ENCODE results near the gene CAPN8. TPM values are rescaled to one million over a fixed set of nuclear protein-coding genes. Genes with fewer than 3 reads are reported as not detected.

CAPN8 gene
- total and polyA plus RNA-seq, 10 donors = 0.08 to 0.73 TPM; not detected in 8

- DNase-seq = no peak
- intact Hi-C loops (cut with DNase I; ENCODE audit: low total_unique reads) = no loop called here
- H3K4me3 ChIP-seq = no peak overlapping the region
- 0 to 17% (median 2%) methylated on average over 1 of the region's 1 CpG; no CpG with 5 or more reads in 1 of the 5 donors for WGBS, 5 donors
- H3K27me3 ChIP-seq (replicated peaks in 1 of 7) = no peaks in the 10 kb centered on the region
- no peaks in the 10 kb centered on the region for H3K9me3 ChIP-seq
- no peaks in the 10 kb centered on the region for H3K4me1 ChIP-seq
- TF ChIP-seq POLR2A (IDR thresholded peaks at IDR 0.05) (no peak), POLR2AphosphoS5 (IDR thresholded peaks at IDR 0.05) (no peak)
- TF ChIP-seq, protein P1, sequence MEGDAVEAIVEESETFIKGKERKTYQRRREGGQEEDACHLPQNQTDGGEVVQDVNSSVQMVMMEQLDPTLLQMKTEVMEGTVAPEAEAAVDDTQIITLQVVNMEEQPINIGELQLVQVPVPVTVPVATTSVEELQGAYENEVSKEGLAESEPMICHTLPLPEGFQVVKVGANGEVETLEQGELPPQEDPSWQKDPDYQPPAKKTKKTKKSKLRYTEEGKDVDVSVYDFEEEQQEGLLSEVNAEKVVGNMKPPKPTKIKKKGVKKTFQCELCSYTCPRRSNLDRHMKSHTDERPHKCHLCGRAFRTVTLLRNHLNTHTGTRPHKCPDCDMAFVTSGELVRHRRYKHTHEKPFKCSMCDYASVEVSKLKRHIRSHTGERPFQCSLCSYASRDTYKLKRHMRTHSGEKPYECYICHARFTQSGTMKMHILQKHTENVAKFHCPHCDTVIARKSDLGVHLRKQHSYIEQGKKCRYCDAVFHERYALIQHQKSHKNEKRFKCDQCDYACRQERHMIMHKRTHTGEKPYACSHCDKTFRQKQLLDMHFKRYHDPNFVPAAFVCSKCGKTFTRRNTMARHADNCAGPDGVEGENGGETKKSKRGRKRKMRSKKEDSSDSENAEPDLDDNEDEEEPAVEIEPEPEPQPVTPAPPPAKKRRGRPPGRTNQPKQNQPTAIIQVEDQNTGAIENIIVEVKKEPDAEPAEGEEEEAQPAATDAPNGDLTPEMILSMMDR (IDR thresholded peaks at IDR 0.05 in 8 of 11, conservative IDR thresholded peaks at IDR 0.05 in 3 of 11) = no peak
- H3K36me3 ChIP-seq = no peaks in the 10 kb centered on the region
- H3K27ac ChIP-seq = no peak overlapping the region
Observed at GRCh38 chr1:223611936-223612335, 53.6 kb downstream of the CAPN8 start.

- Histone ChIP-seq H3K36me3 (no peaks in the 10 kb centered on the region), H3K4me3 (no peak overlapping the region), H3K27ac (no peak overlapping the region), H3K9me3 (no peaks in the 10 kb centered on the region), H3K27me3 (replicated peaks in 1 of 7) (no peaks in the 10 kb centered on the region), H3K4me1 (no peaks in the 10 kb centered on the region)
- intact Hi-C loops (cut with DNase I; ENCODE audit: low total_unique reads) = no loop called here
- no peak for DNase-seq
- WGBS, 5 donors = 91 to 100% (median 94%) methylated on average over 4 of the region's 4 CpGs
- TF ChIP-seq POLR2AphosphoS5 (IDR thresholded peaks at IDR 0.05) (no peak), POLR2A (IDR thresholded peaks at IDR 0.05) (no peak)
- TF ChIP-seq, protein P1 (IDR thresholded peaks at IDR 0.05 in 8 of 11, conservative IDR thresholded peaks at IDR 0.05 in 3 of 11) = no peak
Observed at GRCh38 chr1:223609977-223610376, 55.5 kb downstream of the CAPN8 start.

GRCh38 chr1:223609066-223609465 lies 56.4 kb downstream of the CAPN8 start:
- Histone ChIP-seq H3K27ac (no peak overlapping the region), H3K9me3 (no peaks in the 10 kb centered on the region), H3K36me3 (no peaks in the 10 kb centered on the region), H3K4me1 (no peaks in the 10 kb centered on the region), H3K27me3 (replicated peaks in 1 of 7) (no peaks in the 10 kb centered on the region), H3K4me3 (no peak overlapping the region)
- TF ChIP-seq, protein P1 (IDR thresholded peaks at IDR 0.05 in 8 of 11, conservative IDR thresholded peaks at IDR 0.05 in 3 of 11) = no peak
- no peak for TF ChIP-seq POLR2A (IDR thresholded peaks at IDR 0.05)
- no peak for TF ChIP-seq POLR2AphosphoS5 (IDR thresholded peaks at IDR 0.05)
- DNase-seq = no peak
- 90 to 95% (median 92%) methylated on average over 4 to 14 of the region's 14 CpGs for WGBS, 5 donors
- intact Hi-C loops (cut with DNase I; ENCODE audit: low total_unique reads) = no loop called here

DNA sequence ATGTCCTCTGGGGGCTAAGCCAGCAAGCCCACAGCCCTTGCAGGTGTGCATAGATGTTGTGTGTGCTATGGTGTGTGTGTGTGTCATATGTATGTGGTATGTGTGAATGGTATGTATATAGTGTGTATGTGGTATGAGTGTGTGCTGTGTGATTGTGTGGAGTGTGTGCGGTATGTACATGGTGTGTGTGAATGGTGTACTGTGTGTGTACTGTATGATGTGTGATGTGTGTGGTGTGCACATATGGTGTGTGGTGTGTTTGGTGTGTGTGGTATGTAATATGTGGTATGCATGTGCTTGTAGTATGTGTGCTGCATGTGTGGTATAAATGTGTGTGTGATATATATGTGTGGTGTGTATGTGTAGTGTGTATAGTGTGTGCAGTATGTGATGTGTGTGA lies 107.0 kb downstream of the CAPN8 start:
- H3K4me1 ChIP-seq = no peaks in the 10 kb centered on the region
- intact Hi-C loops (cut with DNase I; ENCODE audit: low total_unique reads) = no loop called here
- H3K4me3 ChIP-seq = no peak overlapping the region
- H3K27me3 ChIP-seq (replicated peaks in 1 of 7) = no peaks in the 10 kb centered on the region
- H3K36me3 ChIP-seq = no peaks in the 10 kb centered on the region
- H3K9me3 ChIP-seq = no peaks in the 10 kb centered on the region
- no peak overlapping the region for H3K27ac ChIP-seq
- WGBS, 5 donors = 95 to 100% (median 97%) methylated on average over 1 of the region's 1 CpG
- TF ChIP-seq POLR2A (IDR thresholded peaks at IDR 0.05) = no peak
- TF ChIP-seq, protein P1 (IDR thresholded peaks at IDR 0.05 in 8 of 11, conservative IDR thresholded peaks at IDR 0.05 in 3 of 11) = no peak
- TF ChIP-seq POLR2AphosphoS5 (IDR thresholded peaks at IDR 0.05) = no peak
- no peak for DNase-seq

Data from spleen (tissue), 11 donors.